Measurements from ENCODE around the gene GNA14.
"Not testable (repeated sequence)": the region's sequence is repeated elsewhere in the genome, so short reads cannot be mapped to it uniquely, and the experiment has no call there.

GNA14 gene

DNA sequence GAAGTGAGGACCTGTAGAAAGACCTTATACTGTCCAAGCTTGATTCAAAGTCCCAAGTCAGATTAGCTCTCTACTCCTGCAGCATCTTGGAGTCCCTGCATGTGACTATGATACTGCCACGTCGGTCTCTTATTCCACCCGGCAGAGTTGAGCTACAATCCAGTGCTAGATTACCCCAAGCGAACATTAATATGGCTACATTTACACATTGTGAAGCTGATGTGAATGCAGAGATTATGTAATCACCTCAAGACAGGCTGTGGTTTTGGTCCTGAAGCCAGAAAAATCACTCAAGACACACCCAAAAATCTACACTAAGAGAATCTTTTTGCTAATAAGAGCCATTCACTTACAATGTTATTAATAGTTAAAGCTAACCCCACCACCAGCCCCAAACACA, 116.7 kb downstream of the GNA14 start:
- no peak for DNase-seq

GRCh38 chr9:77523891-77524290, 124.2 kb downstream of the GNA14 start:
- no peak for DNase-seq

GRCh38 chr9:77521091-77521490, 127.0 kb downstream of the GNA14 start:
- DNase-seq: no peak

- no peak for DNase-seq
These were observed 129.4 kb downstream of the GNA14 start for GRCh38 chr9:77518688-77519087.

- no peak for DNase-seq
These were observed 131.3 kb downstream of the GNA14 start for GRCh38 chr9:77516781-77517180.

- DNase-seq: no peak
These were observed 133.0 kb downstream of the GNA14 start for GRCh38 chr9:77514886-77515711.

- no peak for DNase-seq
These were observed 134.7 kb downstream of the GNA14 start for GRCh38 chr9:77513457-77513856.

- DNase-seq: no peak
These were observed 135.2 kb downstream of the GNA14 start for GRCh38 chr9:77512876-77513275.

DNA sequence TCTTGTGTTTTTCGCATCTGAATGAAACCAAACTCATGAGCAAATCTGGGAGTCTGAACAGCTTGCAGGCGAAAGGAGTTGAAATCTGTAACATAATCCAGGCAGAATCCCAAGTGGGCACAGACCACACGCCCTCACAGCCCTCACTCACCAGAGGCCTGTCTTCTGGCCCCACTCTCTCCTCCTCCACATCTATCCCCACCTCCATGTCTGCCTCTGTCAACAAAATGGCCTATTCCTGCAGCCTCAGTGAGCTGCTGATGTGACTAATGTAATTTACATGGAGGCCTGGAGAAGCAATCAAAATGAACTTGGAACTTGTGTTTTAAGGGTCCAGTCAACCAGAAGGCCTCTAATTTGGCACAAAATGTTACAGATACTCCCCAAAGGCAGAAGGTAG, 136.6 kb downstream of the GNA14 start:
- no peak for DNase-seq

GRCh38 chr9:77510666-77511065, 137.5 kb downstream of the GNA14 start:
- no peak for DNase-seq

GRCh38 chr9:77508396-77508795, 139.7 kb downstream of the GNA14 start:
- no peak for DNase-seq

- DNase-seq: no peak
These were observed 140.7 kb downstream of the GNA14 start for GRCh38 chr9:77507212-77507961.

GRCh38 chr9:77505232-77505631, 142.9 kb downstream of the GNA14 start:
- no peak for DNase-seq

GRCh38 chr9:77502568-77502967, 145.6 kb downstream of the GNA14 start:
- DNase-seq: no peak

- no peak for DNase-seq
These were observed 149.2 kb downstream of the GNA14 start for GRCh38 chr9:77498891-77499290.

- no peak for DNase-seq
These were observed 150.6 kb downstream of the GNA14 start for GRCh38 chr9:77497322-77498198.

- DNase-seq: no peak
These were observed 152.1 kb downstream of the GNA14 start for GRCh38 chr9:77495834-77496671.

DNA sequence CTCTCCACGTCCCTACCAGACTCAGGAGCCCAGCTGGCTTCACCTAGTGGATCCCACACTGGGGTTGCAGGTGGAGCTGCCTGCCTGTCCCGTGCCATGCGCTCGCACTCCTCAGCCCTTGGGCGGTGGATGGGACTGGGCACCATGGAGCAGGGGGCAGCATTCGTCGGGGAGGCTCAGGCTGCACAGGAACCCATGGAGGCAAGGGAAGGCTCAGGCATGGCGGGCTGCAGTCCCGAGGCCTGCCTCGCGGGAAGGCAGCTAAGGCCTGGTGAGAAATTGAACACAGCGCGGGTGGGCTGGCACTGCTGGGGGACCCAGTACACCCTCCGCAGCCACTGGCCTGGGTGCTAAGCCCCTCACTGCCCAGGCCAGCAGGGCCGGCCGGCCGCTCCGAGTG, 157.8 kb downstream of the GNA14 start:
- DNase-seq: not testable (repeated sequence)

DNA sequence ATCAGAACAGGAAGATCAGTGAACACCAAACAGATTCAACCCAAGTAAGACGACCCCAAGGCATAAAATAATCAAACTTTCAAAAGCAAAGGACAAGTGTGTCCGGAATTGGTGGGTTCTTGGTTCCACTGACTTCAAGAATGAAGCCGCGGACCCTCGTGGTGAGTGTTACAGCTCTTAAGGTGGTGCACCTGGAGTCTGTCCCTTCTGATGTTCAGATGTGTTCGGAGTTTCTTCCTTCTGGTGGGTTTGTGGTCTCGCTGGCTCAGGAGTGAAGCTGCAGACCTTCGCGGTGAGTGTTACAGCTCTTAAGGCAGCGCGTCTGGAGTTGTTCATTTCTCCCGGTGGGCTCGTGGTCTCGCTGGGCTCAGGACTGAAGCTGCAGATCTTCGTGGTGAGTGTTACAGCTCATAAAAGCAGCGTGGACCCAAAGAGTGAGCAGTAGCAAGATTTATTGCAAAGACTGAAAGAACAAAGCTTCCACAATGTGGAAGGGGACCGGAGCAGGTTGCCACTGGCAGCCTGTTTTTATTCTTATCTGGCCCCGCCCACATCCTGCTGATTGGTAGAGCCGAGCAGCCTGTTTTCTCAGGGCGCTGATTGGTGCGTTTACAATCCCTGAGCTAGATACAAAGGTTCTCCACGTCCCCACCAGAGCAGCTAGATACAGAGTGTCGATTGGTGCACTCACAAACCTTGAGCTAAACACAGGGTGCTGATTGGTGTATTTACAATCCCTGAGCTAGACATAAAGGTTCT, 158.5 kb downstream of the GNA14 start:
- not testable (repeated sequence) for DNase-seq

- no peak for DNase-seq
These were observed 159.5 kb downstream of the GNA14 start for GRCh38 chr9:77488439-77489126.

GRCh38 chr9:77486968-77487367, 161.2 kb downstream of the GNA14 start:
- DNase-seq: no peak
